Measurements from ENCODE around the gene NIT1. TPM values are rescaled to one million over a fixed set of nuclear protein-coding genes. Genes with fewer than 3 reads are reported as not detected.

The NIT1 gene
- total RNA-seq, 1 donor from 2014 or later, result 58.6 TPM

DNA sequence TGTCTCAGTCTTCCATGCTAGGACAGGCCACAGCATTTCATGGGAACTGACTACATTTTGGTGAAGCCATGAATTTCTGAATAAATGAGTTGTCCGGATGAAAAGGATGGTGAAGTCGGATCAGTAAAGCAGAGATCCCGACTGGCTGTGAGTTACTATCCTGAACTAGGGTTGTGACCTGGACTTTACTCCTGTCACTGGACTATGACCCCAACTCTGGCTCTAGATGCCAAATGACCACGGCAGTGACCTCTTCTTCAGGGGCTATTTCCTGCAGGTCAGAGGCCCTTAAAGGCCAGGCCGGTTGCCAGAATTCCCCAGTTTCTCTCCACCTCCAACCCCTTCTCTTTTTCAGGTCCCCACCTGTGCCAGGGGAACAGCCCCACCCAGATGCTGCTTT, 26.8 kb upstream of the NIT1 start:
- Mint-ChIP-seq H3K4me1 (ENCODE audit: low read depth) (peaks cover 8% of the 10 kb centered on the region), H3K27ac (no peak overlapping the region), H3K4me3 (ENCODE audit: low read depth) (no peak overlapping the region)

DNA sequence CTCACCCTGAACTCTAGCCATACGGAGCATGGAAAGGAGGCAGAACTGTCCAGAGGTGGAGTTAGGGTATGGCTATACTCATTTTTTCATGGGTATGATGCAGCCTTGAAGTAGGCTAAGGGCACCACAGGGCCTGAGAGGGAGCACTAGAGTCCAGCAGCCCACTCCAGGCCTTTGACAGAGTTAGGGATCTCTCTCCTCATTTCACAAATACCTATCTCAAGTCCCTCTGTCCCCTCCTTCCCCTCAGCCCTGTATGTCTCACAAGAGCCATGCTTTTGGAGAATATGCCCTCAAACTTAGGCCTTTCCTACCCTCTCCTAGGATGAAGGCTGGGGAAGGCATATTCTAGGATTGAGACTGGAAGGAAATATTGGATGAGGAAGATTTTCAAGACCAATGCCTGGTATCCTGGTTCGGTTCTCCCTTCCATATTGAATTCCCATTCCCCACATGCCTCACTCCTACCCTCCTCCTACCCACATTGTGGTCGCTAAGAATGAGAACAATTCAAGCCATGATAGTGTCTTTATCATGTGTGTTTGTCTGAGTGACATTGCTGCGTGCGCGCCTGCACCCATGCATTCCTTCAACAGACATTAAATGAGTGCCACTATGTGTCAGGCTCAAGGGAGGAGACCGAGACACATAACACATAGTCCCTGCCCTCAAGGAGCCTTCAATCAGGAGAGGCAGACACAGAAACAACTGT, 26.0 kb upstream of the NIT1 start:
- TF ChIP-seq, protein P1, sequence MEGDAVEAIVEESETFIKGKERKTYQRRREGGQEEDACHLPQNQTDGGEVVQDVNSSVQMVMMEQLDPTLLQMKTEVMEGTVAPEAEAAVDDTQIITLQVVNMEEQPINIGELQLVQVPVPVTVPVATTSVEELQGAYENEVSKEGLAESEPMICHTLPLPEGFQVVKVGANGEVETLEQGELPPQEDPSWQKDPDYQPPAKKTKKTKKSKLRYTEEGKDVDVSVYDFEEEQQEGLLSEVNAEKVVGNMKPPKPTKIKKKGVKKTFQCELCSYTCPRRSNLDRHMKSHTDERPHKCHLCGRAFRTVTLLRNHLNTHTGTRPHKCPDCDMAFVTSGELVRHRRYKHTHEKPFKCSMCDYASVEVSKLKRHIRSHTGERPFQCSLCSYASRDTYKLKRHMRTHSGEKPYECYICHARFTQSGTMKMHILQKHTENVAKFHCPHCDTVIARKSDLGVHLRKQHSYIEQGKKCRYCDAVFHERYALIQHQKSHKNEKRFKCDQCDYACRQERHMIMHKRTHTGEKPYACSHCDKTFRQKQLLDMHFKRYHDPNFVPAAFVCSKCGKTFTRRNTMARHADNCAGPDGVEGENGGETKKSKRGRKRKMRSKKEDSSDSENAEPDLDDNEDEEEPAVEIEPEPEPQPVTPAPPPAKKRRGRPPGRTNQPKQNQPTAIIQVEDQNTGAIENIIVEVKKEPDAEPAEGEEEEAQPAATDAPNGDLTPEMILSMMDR (IDR thresholded peaks at IDR 0.05; ENCODE audit: unreplicated experiment), result no peak
- no peak overlapping the region for H3K27ac Mint-ChIP-seq
- H3K27me3 Mint-ChIP-seq, result peaks cover 9% of the 10 kb centered on the region
- H3K4me3 Mint-ChIP-seq (ENCODE audit: low read depth), result no peak overlapping the region
- H3K4me1 Mint-ChIP-seq (ENCODE audit: low read depth), result peaks cover 4% of the 10 kb centered on the region
- no peaks in the 10 kb centered on the region for H3K9me3 Mint-ChIP-seq (ENCODE audit: low read depth)
- DNase-seq (ENCODE audit: low spot score, unreplicated experiment), result no peak
- no peaks in the 10 kb centered on the region for H3K36me3 Mint-ChIP-seq (ENCODE audit: insufficient read depth)

More for the DNA sequence above, 26.8 kb upstream of the NIT1 start:
- TF ChIP-seq, protein P1 (IDR thresholded peaks at IDR 0.05; ENCODE audit: unreplicated experiment), result no peak
- DNase-seq (ENCODE audit: low spot score, unreplicated experiment), result no peak
- H3K36me3 Mint-ChIP-seq (ENCODE audit: insufficient read depth), result no peaks in the 10 kb centered on the region
- no peaks in the 10 kb centered on the region for H3K9me3 Mint-ChIP-seq (ENCODE audit: low read depth)
- peaks cover 6% of the 10 kb centered on the region for H3K27me3 Mint-ChIP-seq

DNA sequence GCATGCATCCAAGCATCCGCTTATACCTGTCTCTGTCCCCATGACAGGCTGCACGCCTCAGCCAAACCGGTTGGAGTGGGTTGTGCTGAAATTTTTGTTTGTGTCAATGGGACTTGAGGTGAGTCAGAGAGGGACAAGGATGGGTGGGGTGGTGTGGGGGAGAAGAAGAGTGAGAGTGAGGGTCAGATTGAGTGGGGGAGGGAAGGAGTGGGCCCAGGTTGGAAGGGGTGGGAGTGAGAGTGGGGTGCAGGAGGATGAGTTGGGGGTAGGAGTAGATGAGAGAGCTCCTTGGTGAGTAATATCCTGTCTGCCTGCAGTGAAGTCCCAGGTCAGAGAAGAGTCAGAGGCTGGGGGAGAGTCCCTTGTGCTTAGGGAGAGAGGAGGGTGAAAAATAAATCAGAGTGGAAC, 25.3 kb upstream of the NIT1 start:
- Mint-ChIP-seq H3K4me1 (ENCODE audit: low read depth) (peaks cover 4% of the 10 kb centered on the region), H3K9me3 (ENCODE audit: low read depth) (no peaks in the 10 kb centered on the region), H3K27ac (no peak overlapping the region), H3K36me3 (ENCODE audit: insufficient read depth) (no peaks in the 10 kb centered on the region), H3K27me3 (peaks cover 9% of the 10 kb centered on the region), H3K4me3 (ENCODE audit: low read depth) (no peak overlapping the region)
- TF ChIP-seq, protein P1 (IDR thresholded peaks at IDR 0.05; ENCODE audit: unreplicated experiment), result no peak
- no peak for DNase-seq (ENCODE audit: low spot score, unreplicated experiment)

DNA sequence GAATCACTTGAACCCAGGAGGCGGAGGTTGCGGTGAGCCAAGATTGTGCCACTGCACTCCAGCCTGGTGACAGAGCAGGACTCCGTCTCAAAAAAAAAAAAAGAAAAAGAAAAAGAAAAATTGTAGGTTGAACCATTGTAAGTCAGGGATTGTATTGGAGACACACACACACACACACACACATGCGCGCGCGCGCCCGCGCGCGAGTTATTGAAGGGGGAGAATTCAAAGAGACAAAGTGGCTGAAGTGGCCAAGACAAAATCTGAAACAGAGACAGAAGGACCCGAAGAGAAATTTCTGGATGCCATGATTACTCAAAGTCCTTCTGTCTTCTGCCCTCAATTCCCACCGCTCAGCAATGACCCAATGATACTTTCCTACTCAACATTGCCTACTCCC, 23.4 kb upstream of the NIT1 start:
- Mint-ChIP-seq H3K36me3 (ENCODE audit: insufficient read depth) (no peaks in the 10 kb centered on the region), H3K27me3 (peaks cover 9% of the 10 kb centered on the region), H3K4me1 (ENCODE audit: low read depth) (peaks cover 5% of the 10 kb centered on the region), H3K27ac (no peak overlapping the region), H3K9me3 (ENCODE audit: low read depth) (no peaks in the 10 kb centered on the region), H3K4me3 (ENCODE audit: low read depth) (no peak overlapping the region)
- DNase-seq (ENCODE audit: low spot score, unreplicated experiment), result no peak
- TF ChIP-seq, protein P1 (IDR thresholded peaks at IDR 0.05; ENCODE audit: unreplicated experiment), result no peak

DNA sequence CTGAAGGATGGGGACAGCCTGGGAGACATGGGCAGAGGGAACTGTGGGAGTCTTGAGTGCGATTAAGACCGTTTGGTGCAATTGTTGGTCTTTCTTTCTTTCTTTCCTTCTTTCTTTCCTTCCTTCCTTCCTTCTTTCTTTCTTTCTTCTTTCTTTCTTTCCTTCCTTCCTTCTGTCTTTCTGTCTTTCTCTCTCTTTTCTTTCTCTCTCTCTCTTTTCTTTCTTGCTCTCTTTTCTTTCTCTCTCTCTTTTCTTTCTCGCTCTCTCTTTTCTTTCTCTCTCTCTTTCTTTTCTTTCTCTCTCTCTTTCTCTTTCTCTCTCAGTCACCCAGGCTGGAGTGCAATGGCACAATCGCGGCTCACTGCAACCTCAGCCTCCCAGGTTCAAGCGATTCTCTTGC, 22.7 kb upstream of the NIT1 start:
- no peak overlapping the region for H3K4me3 Mint-ChIP-seq (ENCODE audit: low read depth)
- peaks cover 9% of the 10 kb centered on the region for H3K27me3 Mint-ChIP-seq
- TF ChIP-seq, protein P1 (IDR thresholded peaks at IDR 0.05; ENCODE audit: unreplicated experiment), result no peak
- no peak for DNase-seq (ENCODE audit: low spot score, unreplicated experiment)
- H3K36me3 Mint-ChIP-seq (ENCODE audit: insufficient read depth), result peaks cover 2% of the 10 kb centered on the region
- H3K4me1 Mint-ChIP-seq (ENCODE audit: low read depth), result peaks cover 5% of the 10 kb centered on the region
- H3K27ac Mint-ChIP-seq, result no peak overlapping the region
- no peaks in the 10 kb centered on the region for H3K9me3 Mint-ChIP-seq (ENCODE audit: low read depth)
